ENCODE results near the gene NEU3.

NEU3 gene

GRCh38 chr11:74966651-74967050 is 22.1 kb upstream of the NEU3 start:
- no peak for TF ChIP-seq CTCF (IDR thresholded peaks at IDR 0.05)

GRCh38 chr11:74970852-74971395 is 17.8 kb upstream of the NEU3 start:
- TF ChIP-seq CTCF (IDR thresholded peaks at IDR 0.05): no peak

- TF ChIP-seq CTCF (IDR thresholded peaks at IDR 0.05): no peak
These were observed 17.3 kb upstream of the NEU3 start for GRCh38 chr11:74971424-74971823.

- TF ChIP-seq CTCF (IDR thresholded peaks at IDR 0.05): no peak
These were observed 10.7 kb upstream of the NEU3 start for GRCh38 chr11:74978041-74978440.

GRCh38 chr11:74980634-74981033 is 8.1 kb upstream of the NEU3 start:
- TF ChIP-seq CTCF (IDR thresholded peaks at IDR 0.05): no peak

- no peak for TF ChIP-seq CTCF (IDR thresholded peaks at IDR 0.05)
These were observed 6.8 kb upstream of the NEU3 start for GRCh38 chr11:74981888-74982287.

- no peak for TF ChIP-seq CTCF (IDR thresholded peaks at IDR 0.05)
These were observed 4.7 kb upstream of the NEU3 start for GRCh38 chr11:74984070-74984469.

GRCh38 chr11:74984730-74985129 is 4.0 kb upstream of the NEU3 start:
- no peak for TF ChIP-seq CTCF (IDR thresholded peaks at IDR 0.05)

Measured in LNCAP (cell line).